H1 (cell line): ENCODE data around the gene ZBTB43. TPM values are rescaled to one million over a fixed set of nuclear protein-coding genes. Genes with fewer than 3 reads are reported as not detected.

ENCODE experiments used
- CEBPB ChIP-seq: IDR thresholded peaks from 2 replicates; pipeline ENCODE4 v1.6.1; 2012; ENCODE audit warnings: low read depth, low read length
- E2F6 ChIP-seq: IDR thresholded peaks from 2 replicates; pipeline ENCODE4 v1.6.1; 2012; ENCODE audit warnings: inconsistent platforms
- EGR1 ChIP-seq: IDR thresholded peaks from 2 replicates; pipeline ENCODE4 v1.6.1; 2011; ENCODE audit warnings: low read depth, low read length, borderline replicate concordance
- POLR2AphosphoS5 ChIP-seq: IDR thresholded peaks from 2 replicates; pipeline ENCODE4 v1.6.1; 2011; ENCODE audit warnings: low read depth, low read length
- SAP30 ChIP-seq: fragments of 300-600 bp; sonication (generic); IDR thresholded peaks from 2 replicates; pipeline ENCODE4 v1.7.1; 2012; ENCODE audit warnings: low read length, moderate library complexity, mild to moderate bottlenecking, inconsistent platforms; ENCODE audit not compliant: insufficient read depth, insufficient replicate concordance
- SP4 ChIP-seq: IDR thresholded peaks from 2 replicates; pipeline ENCODE4 v1.6.1; 2012; ENCODE audit warnings: low read length, inconsistent platforms
- polyA plus RNA-seq, 7 experiments: library from polyadenylated mRNA; depleted of rRNA in 3 of 7; stranded (reverse) in 5 of 7; unstranded in 2 of 7; fragments of >200 nt in 5 of 7; fragments of 200-250 nt in 2 of 7; gene quantifications; 1 replicate in 5 of 7; 2 replicates in 1 of 7; 4 replicates in 1 of 7; pipeline versions ENCODE4 v1.2.1 to v1.2.3, GENCODE V29; 2011 to 2013; ENCODE audit warnings: missing spikeins in 2 of 7, mixed read lengths in 2 of 7
- total RNA-seq: library from RNA; stranded (reverse); fragmentation: NEBNext Ultra II Directional; extraction: Animal tissue kit (Norgen Biotek cat#: 25700); gene quantifications from 2 replicates; pipeline ENCODE4 v1.2.1, GENCODE V29; 2021

Gene ZBTB43
- total and polyA plus RNA-seq, 2 of the 8 experiments (the other 6 are each of a cell fraction or from before 2014, with no cell fraction given), result 4.1 to 16.7 TPM

DNA sequence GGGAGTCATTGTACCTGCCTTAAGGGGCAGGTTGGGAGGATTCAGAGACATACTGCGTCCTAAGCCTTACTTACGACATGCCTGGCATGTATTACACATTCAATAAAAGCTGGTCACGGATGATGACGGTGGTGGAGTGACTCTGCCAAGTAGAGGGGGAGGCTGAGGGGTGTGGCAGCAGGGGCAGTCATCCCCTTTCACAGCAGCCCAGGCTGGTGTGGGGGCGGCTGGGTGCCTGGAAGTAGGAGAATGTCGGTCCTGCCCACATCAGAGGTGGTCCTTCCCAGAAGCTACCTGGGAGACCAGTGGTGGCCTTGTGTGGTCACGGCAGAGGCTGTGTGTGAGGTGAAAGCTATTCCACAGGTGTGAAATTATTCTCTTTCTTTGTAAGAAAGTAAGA, 64.5 kb downstream of the ZBTB43 start (continued):
- TF ChIP-seq SAP30 (no peak), CEBPB (no peak), EGR1 (no peak), POLR2AphosphoS5 (no peak), E2F6 (no peak), SP4 (no peak)
